Measurements from ENCODE around the gene CETP. TPM values are rescaled to one million over a fixed set of nuclear protein-coding genes. Genes with fewer than 3 reads are reported as not detected.

CETP gene
- total and polyA plus RNA-seq, 2 of the 8 experiments (the other 6 are each of a cell fraction or from before 2014, with no cell fraction given), result not detected

DNA sequence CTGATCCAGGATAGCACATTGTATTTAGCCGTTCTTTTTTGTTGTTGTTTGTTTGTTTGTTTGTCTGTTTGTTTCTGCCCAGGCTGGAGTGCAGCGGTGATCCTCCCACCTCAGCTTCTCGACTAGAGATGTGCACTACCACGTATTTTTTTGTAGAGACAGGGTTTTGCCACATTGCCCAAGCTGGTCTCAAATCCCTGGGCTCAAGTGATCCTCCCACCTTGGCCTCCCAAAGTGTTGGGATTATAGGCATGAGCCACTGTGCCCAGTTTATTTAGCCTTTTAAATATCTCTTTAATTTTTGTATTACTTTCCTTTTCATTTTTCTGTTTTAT is 18.4 kb downstream of the CETP start:
- no peak overlapping the region for H4K5ac ChIP-seq (ENCODE audit: insufficient read length, low read depth, low read length)
- no peaks in the 10 kb centered on the region for H3K79me1 ChIP-seq (ENCODE audit: low read depth, low read length)
- no peak for FAIRE-seq
- 92% methylated on average over 4 of the region's 4 CpGs; no CpG with 5 or more reads in 1 of the 2 experiments for WGBS, 2 experiments (ENCODE audit: extremely low coverage in 1 of 2, insufficient coverage in 1 of 2, insufficient read length in 1 of 2, insufficient replicate concordance in 2 of 2, low coverage in 1 of 2, low lambda C conversion rate in 2 of 2, missing lambda C conversion rate in 1 of 2)
- H4K8ac ChIP-seq (ENCODE audit: extremely low read depth, insufficient read depth, low read length), result no peak overlapping the region
- H2AFZ ChIP-seq (ENCODE audit: low read length), result no peak overlapping the region
- no peak overlapping the region for H3K27ac ChIP-seq (ENCODE audit: low read depth, low read length)
- no peak overlapping the region for H2BK20ac ChIP-seq (ENCODE audit: low read length)
- ChIA-PET POLR2A (ENCODE audit: partially characterized antibody) (interaction anchor here (2.1 kb wide), 1 partner anchor 10 kb away, joined by 4 read pairs; the partner anchor contains the start of gene NLRC5), CTCF (ENCODE audit: partially characterized antibody) (interaction anchor here (1.3 to 8.1 kb wide), 3 partner anchors 10 to 24 kb away, joined by 3 to 67 read pairs (median 14); no protein-coding TSS in a partner anchor)
- no peak overlapping the region for H3K9ac ChIP-seq (replicated peaks in 1 of 4; ENCODE audit: extremely low read depth in 1 of 4, low read depth in 3 of 4, low read length in 3 of 4)
- H2BK5ac ChIP-seq (ENCODE audit: low read depth, low read length), result no peak overlapping the region
- H3K4ac ChIP-seq (replicated peaks; ENCODE audit: insufficient read length, low read depth, low read length), result no peak overlapping the region
- DNase-seq (ENCODE audit: low read depth in 1 of 2, low spot score in 2 of 2), result no peak
- no peak overlapping the region for H2BK120ac ChIP-seq (replicated peaks; ENCODE audit: low read depth, low read length)
- no peaks in the 10 kb centered on the region for H3K36me3 ChIP-seq (ENCODE audit: control insufficient read depth in 2 of 4, insufficient read depth in 4 of 4, low read length in 3 of 4)
- no peaks in the 10 kb centered on the region for H3K23me2 ChIP-seq (ENCODE audit: low read depth, low read length)
- no peak overlapping the region for H2BK12ac ChIP-seq (ENCODE audit: low read depth, low read length)
- H2BK15ac ChIP-seq (ENCODE audit: low read length), result no peak overlapping the region
- no peak overlapping the region for H2AK5ac ChIP-seq (ENCODE audit: low read depth, low read length)
- no peaks in the 10 kb centered on the region for H4K20me1 ChIP-seq (replicated peaks in 1 of 2; ENCODE audit: control insufficient read depth in 1 of 2, insufficient read depth in 2 of 2, low read length in 2 of 2)
- no peak overlapping the region for H3K14ac ChIP-seq (ENCODE audit: insufficient read length)
- no peak overlapping the region for H3K4me2 ChIP-seq (ENCODE audit: insufficient read depth in 1 of 2, low read depth in 2 of 2, low read length in 2 of 2)
- TF ChIP-seq GABPA (IDR thresholded peaks at IDR 0.05; ENCODE audit: borderline replicate concordance, insufficient read depth, low read length), result no peak
- TF ChIP-seq KDM1A (IDR thresholded peaks at IDR 0.05; ENCODE audit: borderline replicate concordance, low read length), result no peak
- TF ChIP-seq EZH2 (IDR thresholded peaks at IDR 0.05; ENCODE audit: low read depth, low read length, severe bottlenecking), result no peak
- TF ChIP-seq GTF2F1 (IDR thresholded peaks at IDR 0.05; ENCODE audit: borderline replicate concordance, low read depth, low read length), result no peak
- no peak for TF ChIP-seq SIX5 (IDR thresholded peaks at IDR 0.05; ENCODE audit: low read depth, low read length)
- TF ChIP-seq, protein P1, sequence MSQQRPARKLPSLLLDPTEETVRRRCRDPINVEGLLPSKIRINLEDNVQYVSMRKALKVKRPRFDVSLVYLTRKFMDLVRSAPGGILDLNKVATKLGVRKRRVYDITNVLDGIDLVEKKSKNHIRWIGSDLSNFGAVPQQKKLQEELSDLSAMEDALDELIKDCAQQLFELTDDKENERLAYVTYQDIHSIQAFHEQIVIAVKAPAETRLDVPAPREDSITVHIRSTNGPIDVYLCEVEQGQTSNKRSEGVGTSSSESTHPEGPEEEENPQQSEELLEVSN (IDR thresholded peaks at IDR 0.05), result no peak
- TF ChIP-seq SP2 (IDR thresholded peaks at IDR 0.05; ENCODE audit: low read length), result no peak
- no peak for TF ChIP-seq SIRT6 (IDR thresholded peaks at IDR 0.05; ENCODE audit: low read length)
- no peak for TF ChIP-seq CHD2 (IDR thresholded peaks at IDR 0.05; ENCODE audit: low read length)
- TF ChIP-seq POLR2A (IDR thresholded peaks at IDR 0.05; ENCODE audit: control extremely low read depth in 1 of 2, low read depth in 2 of 2, low read length in 2 of 2), result no peak
- TF ChIP-seq CTBP2 (IDR thresholded peaks at IDR 0.05; ENCODE audit: borderline replicate concordance, insufficient read depth, insufficient read length, low read length), result no peak
- TF ChIP-seq YY1 (IDR thresholded peaks at IDR 0.05; ENCODE audit: low read depth, low read length), result no peak
- no peak for TF ChIP-seq FOSL1 (IDR thresholded peaks at IDR 0.05; ENCODE audit: insufficient read depth, low read depth, low read length)
- TF ChIP-seq CREB1 (IDR thresholded peaks at IDR 0.05), result no peak
- H3K23ac ChIP-seq (ENCODE audit: insufficient read length), result no peak overlapping the region
- H3K56ac ChIP-seq (replicated peaks; ENCODE audit: insufficient read length, low read depth, low read length), result no peak overlapping the region
- no peak overlapping the region for H3K18ac ChIP-seq (ENCODE audit: extremely low read depth, low read length)
- H4K91ac ChIP-seq (replicated peaks; ENCODE audit: insufficient read length, low read length), result no peak overlapping the region
- no peaks in the 10 kb centered on the region for H3K4me1 ChIP-seq (replicated peaks in 1 of 4; ENCODE audit: control insufficient read depth in 3 of 4, insufficient read depth in 4 of 4, low read length in 3 of 4)
- H3K4me3 ChIP-seq (ENCODE audit: extremely low read depth in 1 of 4, insufficient read depth in 2 of 4, low read depth in 3 of 4, low read length in 4 of 4), result no peak overlapping the region
- no peaks in the 10 kb centered on the region for H3K27me3 ChIP-seq (replicated peaks in 1 of 4; ENCODE audit: control insufficient read depth in 3 of 4, extremely low read depth in 1 of 4, insufficient read depth in 3 of 4, low read length in 3 of 4)
- no peaks in the 10 kb centered on the region for H3K79me2 ChIP-seq (ENCODE audit: control insufficient read depth in 1 of 2, insufficient read depth in 2 of 2, low read length in 2 of 2)
- no peaks in the 10 kb centered on the region for H3K9me3 ChIP-seq (ENCODE audit: insufficient read depth in 2 of 2, low read depth in 1 of 2, low read length in 1 of 2)
